Endothelial cell (in vitro differentiated cells): ENCODE results near the gene DMAC1. TPM values are rescaled to one million over a fixed set of nuclear protein-coding genes. Genes with fewer than 3 reads are reported as not detected.

Experiments
- DNase-seq: peaks from one replicate; pipeline ENCODE4 v3.0.0; 2021; ENCODE audit warnings: low spot score
- H3K27ac Mint-ChIP-seq: one replicate; pipeline ENCODE4 v1.8.0; 2021; ENCODE audit warnings: mixed read lengths, inconsistent platforms; ENCODE audit not compliant: unreplicated experiment
- H3K27me3 Mint-ChIP-seq: one replicate; pipeline ENCODE4 v1.8.0; 2021; ENCODE audit warnings: mild to moderate bottlenecking, moderate library complexity, mixed read lengths, inconsistent platforms; ENCODE audit not compliant: unreplicated experiment
- H3K36me3 Mint-ChIP-seq: one replicate; pipeline ENCODE4 v1.8.0; 2021; ENCODE audit warnings: mild to moderate bottlenecking, low read depth, mixed read lengths, inconsistent platforms; ENCODE audit not compliant: unreplicated experiment
- H3K4me1 Mint-ChIP-seq: one replicate; pipeline ENCODE4 v1.8.0; 2021; ENCODE audit warnings: mild to moderate bottlenecking, mixed read lengths, inconsistent platforms; ENCODE audit not compliant: unreplicated experiment
- H3K4me3 Mint-ChIP-seq: one replicate; pipeline ENCODE4 v1.8.0; 2021; ENCODE audit warnings: mild to moderate bottlenecking, mixed read lengths, inconsistent platforms; ENCODE audit not compliant: unreplicated experiment
- H3K9me3 Mint-ChIP-seq: one replicate; pipeline ENCODE4 v1.8.0; 2021; ENCODE audit warnings: mixed read lengths, inconsistent platforms; ENCODE audit not compliant: unreplicated experiment
- CTCF ChIP-seq: fragments of 200-600 bp; sonication (generic); IDR thresholded peaks from one replicate; pipeline ENCODE4 v1.5.0; 2021; ENCODE audit warnings: antibody characterized with exemption; ENCODE audit not compliant: unreplicated experiment
- total RNA-seq: library from RNA; stranded (reverse); fragmentation: NEBNext Ultra II Directional; extraction: Animal tissue kit (Norgen Biotek cat#: 25700); gene quantifications from one replicate; pipeline ENCODE4 v1.2.1, GENCODE V29; 2021; ENCODE audit not compliant: unreplicated experiment

DMAC1 gene
- total RNA-seq, 1 donor from 2014 or later = 48.4 TPM

GRCh38 chr9:7762600-7762999, 37.0 kb downstream of the DMAC1 start:
- Mint-ChIP-seq H3K27ac (no peak overlapping the region), H3K27me3 (no peaks in the 10 kb centered on the region), H3K9me3 (no peaks in the 10 kb centered on the region), H3K4me1 (no peaks in the 10 kb centered on the region), H3K4me3 (no peak overlapping the region), H3K36me3 (no peaks in the 10 kb centered on the region)
- TF ChIP-seq CTCF = no peak
- DNase-seq = no peak

DNA sequence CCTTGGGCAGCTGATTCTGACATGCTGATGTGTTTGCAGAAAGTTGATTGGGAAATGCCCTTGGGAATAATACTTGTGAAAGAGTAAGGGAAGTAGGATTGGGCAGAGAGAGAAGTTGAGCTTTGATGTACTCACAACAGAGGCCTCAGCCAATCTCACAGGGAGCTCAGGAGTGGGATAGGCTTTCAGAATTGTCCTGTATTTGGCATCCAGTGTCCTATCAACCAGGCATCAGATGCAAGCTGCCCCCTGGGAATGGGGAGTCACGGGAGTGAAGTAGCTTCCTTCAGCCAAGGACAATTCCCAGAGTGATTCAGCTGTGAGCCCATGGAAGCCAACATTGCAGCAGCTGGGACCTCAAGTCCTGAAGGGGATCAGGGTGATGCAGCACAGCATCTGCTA, 39.6 kb downstream of the DMAC1 start:
- no peaks in the 10 kb centered on the region for H3K27me3 Mint-ChIP-seq

DNA sequence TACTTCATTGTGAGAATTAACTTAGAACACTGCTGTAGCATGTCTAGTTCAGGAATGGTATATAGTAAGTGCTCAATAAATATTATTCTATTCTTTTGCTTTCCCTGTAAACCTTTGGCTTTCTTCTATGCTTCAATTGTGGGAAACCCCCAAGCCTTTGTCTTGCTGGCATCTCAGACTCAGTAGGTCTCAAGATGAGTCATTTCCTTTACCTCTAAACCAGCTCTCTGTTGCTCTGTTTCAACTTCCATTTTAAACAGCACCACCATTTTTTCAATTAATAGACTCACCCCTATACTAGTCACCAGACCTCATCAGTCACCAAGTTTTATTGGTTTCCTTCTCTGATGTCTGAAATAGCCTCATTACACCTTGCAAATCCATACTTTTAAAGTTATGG, 43.5 kb downstream of the DMAC1 start:
- no peaks in the 10 kb centered on the region for H3K4me1 Mint-ChIP-seq
- no peaks in the 10 kb centered on the region for H3K9me3 Mint-ChIP-seq
- H3K27me3 Mint-ChIP-seq = no peaks in the 10 kb centered on the region
- no peak for TF ChIP-seq CTCF
- H3K36me3 Mint-ChIP-seq = no peaks in the 10 kb centered on the region
- no peak overlapping the region for H3K4me3 Mint-ChIP-seq
- H3K27ac Mint-ChIP-seq = no peak overlapping the region
- DNase-seq = no peak

More for the DNA sequence above, 39.6 kb downstream of the DMAC1 start:
- Mint-ChIP-seq H3K4me3 (no peak overlapping the region), H3K36me3 (no peaks in the 10 kb centered on the region), H3K4me1 (no peaks in the 10 kb centered on the region), H3K27ac (no peak overlapping the region), H3K9me3 (no peaks in the 10 kb centered on the region)
- DNase-seq = no peak
- no peak for TF ChIP-seq CTCF

DNA sequence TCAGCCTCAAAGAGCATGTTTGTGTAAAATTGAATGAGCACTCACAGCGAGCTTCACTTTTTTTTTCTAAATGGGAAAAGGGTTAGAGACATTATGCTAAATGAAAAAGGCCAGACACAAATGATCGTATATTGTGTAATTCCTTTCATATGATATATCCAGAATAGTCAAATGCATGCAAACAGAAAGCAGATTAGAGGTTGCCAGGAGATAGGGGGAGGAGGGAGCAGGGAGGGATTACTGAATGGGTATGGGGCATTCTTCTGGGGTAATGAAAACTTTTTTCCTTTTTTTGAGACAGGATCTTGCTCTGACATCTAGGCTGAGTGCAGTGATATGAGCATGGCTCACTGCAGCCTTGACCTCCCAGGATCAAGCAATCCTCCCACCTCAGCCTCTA, 47.1 kb downstream of the DMAC1 start:
- Mint-ChIP-seq H3K4me3 (no peak overlapping the region), H3K27ac (no peak overlapping the region), H3K4me1 (peaks cover 4% of the 10 kb centered on the region), H3K36me3 (no peaks in the 10 kb centered on the region), H3K9me3 (no peaks in the 10 kb centered on the region), H3K27me3 (no peaks in the 10 kb centered on the region)
- no peak for TF ChIP-seq CTCF
- no peak for DNase-seq
